GM19023 (cell line): ENCODE data around the gene GRM8.
A peak's percentile ranks its signal among the peaks of the same experiment; 100 is the strongest.
"Not testable (repeated sequence)": the region's sequence is repeated elsewhere in the genome, so short reads cannot be mapped to it uniquely, and the experiment has no call there.

Source experiments
- ATAC-seq: cut with Tn5 transposase; IDR thresholded peaks from one replicate; pipeline ENCODE4 v1.9.1; 2021; ENCODE audit warnings: mild to moderate bottlenecking, moderate library complexity; ENCODE audit not compliant: unreplicated experiment

The GRM8 gene

GRCh38 chr7:126931581-126931980 lies 321.2 kb downstream of the GRM8 start:
- ATAC-seq = no peak

- no peak for ATAC-seq
These were observed 322.6 kb downstream of the GRM8 start for GRCh38 chr7:126930166-126930565.

- no peak for ATAC-seq
These were observed 328.3 kb downstream of the GRM8 start for GRCh38 chr7:126924477-126924876.

- ATAC-seq = not testable (repeated sequence)
These were observed 341.1 kb downstream of the GRM8 start for GRCh38 chr7:126911627-126912026.

GRCh38 chr7:126908564-126908963 lies 344.2 kb downstream of the GRM8 start:
- ATAC-seq = not testable (repeated sequence)

GRCh38 chr7:126907657-126908056 lies 345.1 kb downstream of the GRM8 start:
- not testable (repeated sequence) for ATAC-seq

GRCh38 chr7:126905255-126905654 lies 347.5 kb downstream of the GRM8 start:
- ATAC-seq = not testable (repeated sequence)

- not testable (repeated sequence) for ATAC-seq
These were observed 351.5 kb downstream of the GRM8 start for GRCh38 chr7:126901041-126901765.

GRCh38 chr7:126887980-126888379 lies 364.8 kb downstream of the GRM8 start:
- ATAC-seq = not testable (repeated sequence)

- not testable (repeated sequence) for ATAC-seq
These were observed 365.2 kb downstream of the GRM8 start for GRCh38 chr7:126887560-126887959.

- ATAC-seq = not testable (repeated sequence)
These were observed 370.0 kb downstream of the GRM8 start for GRCh38 chr7:126882730-126883129.

- ATAC-seq = not testable (repeated sequence)
These were observed 370.8 kb downstream of the GRM8 start for GRCh38 chr7:126881908-126882307.

- ATAC-seq = no peak
These were observed 371.4 kb downstream of the GRM8 start for GRCh38 chr7:126881315-126881714.

- not testable (repeated sequence) for ATAC-seq
These were observed 376.2 kb downstream of the GRM8 start for GRCh38 chr7:126876536-126876935.

GRCh38 chr7:126856691-126857291 lies 395.9 kb downstream of the GRM8 start:
- peak; percentile 72 for ATAC-seq

- no peak for ATAC-seq
These were observed 407.4 kb downstream of the GRM8 start for GRCh38 chr7:126845331-126845730.

GRCh38 chr7:126843883-126844282 lies 408.9 kb downstream of the GRM8 start:
- no peak for ATAC-seq

GRCh38 chr7:126843336-126843735 lies 409.4 kb downstream of the GRM8 start:
- ATAC-seq = no peak

- ATAC-seq = no peak
These were observed 410.3 kb downstream of the GRM8 start for GRCh38 chr7:126842451-126842850.

GRCh38 chr7:126840869-126841268 lies 411.9 kb downstream of the GRM8 start:
- no peak for ATAC-seq

- no peak for ATAC-seq
These were observed 413.1 kb downstream of the GRM8 start for GRCh38 chr7:126839624-126840023.

- ATAC-seq = no peak
These were observed 414.5 kb downstream of the GRM8 start for GRCh38 chr7:126838194-126838593.
